22Rv1 (cell line): Measurements from ENCODE around the gene PROX1.

ENCODE experiments used
- H3K27ac ChIP-seq: fragments of 450-650 bp; 2 replicates; pipeline ENCODE4 v1.5.1; 2017
- CTCF ChIP-seq: fragments of 450-650 bp; IDR thresholded peaks from 2 replicates; pipeline ENCODE4 v1.5.1; 2017; ENCODE audit warnings: mild to moderate bottlenecking
- ZFX ChIP-seq: fragments of 450-650 bp; IDR thresholded peaks from 2 replicates; pipeline ENCODE4 v1.6.1; 2017; ENCODE audit warnings: antibody characterized with exemption, borderline replicate concordance

Gene PROX1

GRCh38 chr1:213969958-213970555 is 17.7 kb upstream of the PROX1 start:
- no peak for TF ChIP-seq ZFX
- no peak for TF ChIP-seq CTCF
- no peak overlapping the region for H3K27ac ChIP-seq

- TF ChIP-seq ZFX (no peak), CTCF (no peak)
- H3K27ac ChIP-seq = no peak overlapping the region
These were observed 15.6 kb upstream of the PROX1 start for GRCh38 chr1:213972141-213972540.

- TF ChIP-seq CTCF = no peak
- TF ChIP-seq ZFX = no peak
- H3K27ac ChIP-seq = no peak overlapping the region
These were observed 14.6 kb upstream of the PROX1 start for GRCh38 chr1:213973129-213973528.

GRCh38 chr1:213976665-213977485 is 10.9 kb upstream of the PROX1 start:
- H3K27ac ChIP-seq = no peak overlapping the region
- TF ChIP-seq CTCF (no peak), ZFX (no peak)

- no peak overlapping the region for H3K27ac ChIP-seq
- no peak for TF ChIP-seq ZFX
- no peak for TF ChIP-seq CTCF
These were observed 10.3 kb upstream of the PROX1 start for GRCh38 chr1:213977486-213977842.

GRCh38 chr1:213977909-213978308 is 9.9 kb upstream of the PROX1 start:
- TF ChIP-seq ZFX (no peak), CTCF (no peak)
- no peak overlapping the region for H3K27ac ChIP-seq

- TF ChIP-seq CTCF (no peak), ZFX (no peak)
- no peak overlapping the region for H3K27ac ChIP-seq
These were observed 7.8 kb upstream of the PROX1 start for GRCh38 chr1:213979751-213980586.
